HCT116 (cell line): ENCODE results near the gene MYO1G. TPM values are rescaled to one million over a fixed set of nuclear protein-coding genes. Genes with fewer than 3 reads are reported as not detected.

Experiments used
- ATAC-seq: fragments of 200-7000 bp; cut with Tn5 transposase; 2 replicates; pipeline ENCODE4 v1.9.1; 2020; ENCODE audit warnings: mild to moderate bottlenecking, moderate library complexity
- BruUV-seq: library from RNA; stranded (reverse); fragments of 400-500 nt; replicated peaks from 2 replicates; lab custom pipeline; 2021; lab: Mats Ljungman, UMichigan
- CTCF ChIA-PET: fragments of 300-600 bp; sonication (Branson Sonifier 250); formaldehyde crosslinking; loops from one replicate; lab custom pipeline; 2021; ENCODE audit warnings: antibody characterized with exemption; lab: Charles Lee
- POLR2A ChIA-PET: fragments of 300-600, 350-600 bp; sonication (Branson Sonifier 250); formaldehyde crosslinking; loops from one replicate; lab custom pipeline; 2021; ENCODE audit warnings: antibody characterized with exemption; lab: Charles Lee
- RAD21 ChIA-PET, 2 experiments: fragments of 300-600 bp; sonication (Branson Sonifier 250); formaldehyde crosslinking; loops; one replicate each; lab custom pipeline; 2023; ENCODE audit warnings: low total read pairs in 2 of 2; ENCODE audit not compliant: uncharacterized antibody in 2 of 2, unreplicated experiment in 2 of 2, low non-redundant PET in 1 of 2; lab: Charles Lee
- DNase-seq: peaks from one replicate; pipeline ENCODE4 v3.0.0-alpha.2; 2010; ENCODE audit warnings: low read depth, low spot score
- H2AFZ ChIP-seq: fragments of 200-600 bp; shearing (Covaris generic), sonication (generic); 2 replicates; pipeline ENCODE4 v1.6.1; 2017; ENCODE audit warnings: low read depth, mixed run types, mixed read lengths, antibody characterized with exemption, low read length; ENCODE audit not compliant: poor library complexity, severe bottlenecking
- H3K27ac ChIP-seq: 2 replicates; pipeline ENCODE4 v1.5.1; 2012; ENCODE audit warnings: low read depth, low read length
- H3K27me3 ChIP-seq: fragments of 200-600 bp; sonication (generic); 2 replicates; pipeline ENCODE4 v1.6.1; 2016; ENCODE audit warnings: mixed run types, low read length, mixed read lengths; ENCODE audit not compliant: insufficient read depth
- H3K36me3 ChIP-seq, 2 experiments: fragments of 200-500 bp in 1 of 2; fragments of 200-600 bp in 1 of 2; sonication (Bioruptor generic) in 1 of 2; sonication (generic) in 1 of 2; 2 replicates each; pipeline versions ENCODE4 v1.5.1 to v1.6.1; 2014 to 2016; ENCODE audit warnings: low read length in 2 of 2, inconsistent platforms in 1 of 2, mixed read lengths in 1 of 2, mixed run types in 1 of 2; ENCODE audit not compliant: insufficient read depth in 2 of 2, control insufficient read depth in 1 of 2
- H3K4me1 ChIP-seq, 2 experiments: fragments of 200-600 bp in 1 of 2; sonication (generic) in 1 of 2; 2 replicates each; pipeline versions ENCODE4 v1.5.1 to v1.6.1; 2012 to 2017; ENCODE audit warnings: low read length in 2 of 2, inconsistent platforms in 1 of 2, mild to moderate bottlenecking in 1 of 2, mixed read lengths in 1 of 2, mixed run types in 1 of 2, moderate library complexity in 1 of 2; ENCODE audit not compliant: insufficient read depth in 2 of 2, control insufficient read depth in 1 of 2
- H3K4me2 ChIP-seq: fragments of 200-600 bp; sonication (generic); 2 replicates; pipeline ENCODE4 v1.6.1; 2017; ENCODE audit warnings: mixed run types, low read length, mixed read lengths
- H3K4me3 ChIP-seq, 2 experiments: fragments of 200-600 bp in 1 of 2; sonication (generic) in 1 of 2; replicated peaks in 1 of 2; 2 replicates each; pipeline ENCODE4 v1.5.1; 2011 to 2016; ENCODE audit warnings: low read length in 2 of 2, control low read depth in 1 of 2, low read depth in 1 of 2, mild to moderate bottlenecking in 1 of 2, mixed read lengths in 1 of 2, mixed run types in 1 of 2
- H3K79me2 ChIP-seq: fragments of 200-600 bp; sonication (generic); 2 replicates; pipeline ENCODE4 v1.6.1; 2017; ENCODE audit warnings: mild to moderate bottlenecking, mixed run types, low read length, moderate library complexity, mixed read lengths; ENCODE audit not compliant: insufficient read depth
- H3K9ac ChIP-seq: fragments of 200-600 bp; sonication (generic); 2 replicates; pipeline ENCODE4 v1.6.1; 2016; ENCODE audit warnings: low read length, mixed read lengths
- H3K9me2 ChIP-seq: fragments of 200-600 bp; sonication (generic), shearing (Covaris generic); 2 replicates; pipeline ENCODE4 v1.6.1; 2017; ENCODE audit warnings: mixed run types, mild to moderate bottlenecking, moderate library complexity; ENCODE audit not compliant: insufficient read depth
- H3K9me3 ChIP-seq, 2 experiments: fragments of 200-500 bp in 1 of 2; fragments of 200-600 bp in 1 of 2; sonication (Bioruptor generic) in 1 of 2; sonication (generic) in 1 of 2; 2 replicates each; pipeline ENCODE4 v1.6.1; 2014 to 2017; ENCODE audit warnings: low read length in 2 of 2, mixed read lengths in 2 of 2, inconsistent platforms in 1 of 2, low read depth in 1 of 2, mild to moderate bottlenecking in 1 of 2, mixed run types in 1 of 2, moderate library complexity in 1 of 2; ENCODE audit not compliant: control insufficient read depth in 1 of 2, insufficient read depth in 1 of 2
- H4K20me1 ChIP-seq: fragments of 200-600 bp; sonication (generic), shearing (Covaris generic); 2 replicates; pipeline ENCODE4 v1.6.1; 2017; ENCODE audit warnings: mixed run types, mild to moderate bottlenecking, moderate library complexity; ENCODE audit not compliant: insufficient read depth
- ATF3 ChIP-seq: IDR thresholded peaks from 2 replicates; pipeline ENCODE4 v1.6.1; 2012
- FOSL1 ChIP-seq: IDR thresholded peaks from 2 replicates; pipeline ENCODE4 v1.6.1; 2012; ENCODE audit warnings: low read depth
- MAX ChIP-seq: IDR thresholded peaks from 2 replicates; pipeline ENCODE4 v1.6.1; 2012
- POLR2AphosphoS5 ChIP-seq: IDR thresholded peaks from 2 replicates; pipeline ENCODE4 v1.6.1; 2011; ENCODE audit warnings: mild to moderate bottlenecking, low read depth, low read length, moderate library complexity
- TCF7L2 ChIP-seq: IDR thresholded peaks from 2 replicates; pipeline ENCODE4 v1.7.0; 2011; ENCODE audit warnings: borderline replicate concordance, inconsistent platforms; ENCODE audit not compliant: insufficient read depth, insufficient read length; ENCODE audit errors: extremely low read depth
- ZBTB33 ChIP-seq: IDR thresholded peaks from 2 replicates; pipeline ENCODE4 v1.6.1; 2011; ENCODE audit warnings: mild to moderate bottlenecking, low read length, moderate library complexity; ENCODE audit not compliant: insufficient replicate concordance; ENCODE audit errors: extremely low read depth
- ZFX ChIP-seq: fragments of 450-650 bp; IDR thresholded peaks from 2 replicates; pipeline ENCODE4 v1.6.1; 2017
- intact Hi-C: fragments of 100-400 bp; cut with micrococcal nuclease; formaldehyde crosslinking; loops from 2 replicates; pipeline ENCODE4 v1.10.0; 2022
- total RNA-seq: library from RNA; stranded (reverse); gene quantifications from one replicate; pipeline ENCODE4 v1.2.1, GENCODE V29; 2021; ENCODE audit not compliant: unreplicated experiment

Gene MYO1G
- total RNA-seq, 1 experiment from 2014 or later = 0.74 TPM

- Histone ChIP-seq H3K9me2 (no peaks in the 10 kb centered on the region), H3K79me2 (no peaks in the 10 kb centered on the region), H3K27me3 (no peaks in the 10 kb centered on the region), H2AFZ (no peak overlapping the region), H4K20me1 (no peaks in the 10 kb centered on the region), H3K4me2 (no peak overlapping the region), H3K9me3 (no peaks in the 10 kb centered on the region), H3K36me3 (no peaks in the 10 kb centered on the region), H3K9ac (no peak overlapping the region), H3K4me3 (no peak overlapping the region), H3K4me1 (0 out of 4 replicates have a peak, but pooled peaks cover 0 to 2% of the 10 kb centered on the region in 2 experiments), H3K27ac (no peak overlapping the region)
- intact Hi-C loops = no loop called here
- ChIA-PET CTCF (interaction anchor here (1.4 kb wide), 1 partner anchor 192 kb away, joined by 3 read pairs; no protein-coding TSS in a partner anchor), POLR2A (no interaction called here), RAD21 (no interaction called here)
- ATAC-seq (no peak), DNase-seq (no peak)
- BruUV-seq = no TSS peak
- no peak for TF ChIP-seq POLR2AphosphoS5
- TF ChIP-seq ZFX = no peak
- no peak for TF ChIP-seq FOSL1
- TF ChIP-seq MAX = no peak
- TF ChIP-seq ATF3 = no peak
Measured at GRCh38 chr7:44943631-44944030, 35.2 kb downstream of the MYO1G start.

GRCh38 chr7:44937426-44937825, 41.4 kb downstream of the MYO1G start:
- Histone ChIP-seq H2AFZ (no peak overlapping the region), H3K27me3 (no peaks in the 10 kb centered on the region), H3K9ac (no peak overlapping the region), H3K4me2 (no peak overlapping the region), H3K36me3 (no peaks in the 10 kb centered on the region), H4K20me1 (no peaks in the 10 kb centered on the region), H3K4me3 (no peak overlapping the region), H3K9me2 (no peaks in the 10 kb centered on the region), H3K27ac (no peak overlapping the region), H3K9me3 (no peaks in the 10 kb centered on the region), H3K79me2 (no peaks in the 10 kb centered on the region), H3K4me1 (no peaks in the 10 kb centered on the region)
- no peak for DNase-seq
- intact Hi-C loops = no loop called here
- no TSS peak for BruUV-seq
- ChIA-PET RAD21 (no interaction called here), CTCF (no interaction called here), POLR2A (no interaction called here)
- TF ChIP-seq ZBTB33 (no peak), TCF7L2 (no peak)
- no peak for ATAC-seq
